Lung (tissue), 12 donors: ENCODE measurements around the gene EHMT1. TPM values are rescaled to one million over a fixed set of nuclear protein-coding genes. Genes with fewer than 3 reads are reported as not detected.

Experiments used
- ATAC-seq: fragments of 200-7000 bp; cut with Tn5 transposase; one replicate; pipeline ENCODE4 v1.9.1; 2020; ENCODE audit warnings: moderate number of reproducible peaks; ENCODE audit not compliant: insufficient read depth, low FRiP score
- DNase-seq, 3 donors: peaks; one replicate each; pipeline ENCODE4 v3.0.0-alpha.2; 2013 to 2017
- H3K27ac ChIP-seq, 2 donors: one replicate each; pipeline ENCODE4 v1.5.1; 2013; ENCODE audit warnings: mild to moderate bottlenecking in 2 of 2, moderate library complexity in 2 of 2, control low read depth in 1 of 2, inconsistent platforms in 1 of 2, low read depth in 1 of 2, low read length in 1 of 2
- H3K27me3 ChIP-seq, 3 donors: one replicate each; pipeline ENCODE4 v1.5.1; 2013; ENCODE audit warnings: low read length in 2 of 3; ENCODE audit not compliant: control insufficient read depth in 3 of 3, insufficient read depth in 3 of 3
- H3K36me3 ChIP-seq, 4 donors: one replicate each; pipeline ENCODE4 v1.5.1; 2013; ENCODE audit warnings: low read length in 4 of 4, mild to moderate bottlenecking in 1 of 4, moderate library complexity in 1 of 4; ENCODE audit not compliant: control insufficient read depth in 4 of 4, insufficient read depth in 4 of 4
- H3K4me1 ChIP-seq, 5 donors: one replicate each; pipeline ENCODE4 v1.5.1; 2013; ENCODE audit warnings: low read length in 5 of 5, mild to moderate bottlenecking in 2 of 5, moderate library complexity in 1 of 5; ENCODE audit not compliant: control insufficient read depth in 5 of 5, insufficient read depth in 5 of 5
- H3K4me3 ChIP-seq: one replicate; pipeline ENCODE4 v1.5.1; 2013; ENCODE audit warnings: mild to moderate bottlenecking, control low read depth, moderate library complexity
- H3K9ac ChIP-seq, 2 donors: one replicate each; pipeline ENCODE4 v1.5.1; 2013; ENCODE audit warnings: low read length in 2 of 2, control low read depth in 1 of 2; ENCODE audit not compliant: insufficient read depth in 1 of 2
- H3K9me3 ChIP-seq, 4 donors: one replicate each; pipeline ENCODE4 v1.5.1; 2013; ENCODE audit warnings: low read length in 3 of 4, mild to moderate bottlenecking in 1 of 4, moderate library complexity in 1 of 4; ENCODE audit not compliant: control insufficient read depth in 4 of 4, insufficient read depth in 3 of 4
- WGBS, 2 donors: extraction: QIAGEN DNeasy Blood & Tissue Kit; methylation state at CpG; one replicate each; pipeline ENCODE4 v1.1.7; 2013; 5-methylcytosine and 5-hydroxymethylcytosine counted together
- polyA plus RNA-seq, 2 donors: library from polyadenylated mRNA; stranded (reverse); fragments of 200-250 nt; gene quantifications; one replicate each; pipeline ENCODE4 v1.2.1, GENCODE V29; 2013
- total RNA-seq, 2 donors: library from RNA; depleted of rRNA in 1 of 2; stranded (reverse); fragments of >200 nt in 1 of 2; gene quantifications; one replicate each; pipeline ENCODE4 v1.2.1, GENCODE V29; 2014 to 2021
- TF ChIP-seq, protein P1 (sequence below): IDR thresholded peaks from 2 replicates; pipeline ENCODE4 v1.5.1; 2012; ENCODE audit warnings: mild to moderate bottlenecking; ENCODE audit errors: control extremely low read depth, extremely low read depth
- donor health status: control.
- donor health status: control.
- donor health status: Bipolar disorder and iron deficiency.
- donor health status: healthy.
- donor health status: DM: yes; HTN: yes; CAD: no.

The EHMT1 gene
- total and polyA plus RNA-seq, 4 donors = 32.2 to 91.5 (median 58.1) TPM

DNA sequence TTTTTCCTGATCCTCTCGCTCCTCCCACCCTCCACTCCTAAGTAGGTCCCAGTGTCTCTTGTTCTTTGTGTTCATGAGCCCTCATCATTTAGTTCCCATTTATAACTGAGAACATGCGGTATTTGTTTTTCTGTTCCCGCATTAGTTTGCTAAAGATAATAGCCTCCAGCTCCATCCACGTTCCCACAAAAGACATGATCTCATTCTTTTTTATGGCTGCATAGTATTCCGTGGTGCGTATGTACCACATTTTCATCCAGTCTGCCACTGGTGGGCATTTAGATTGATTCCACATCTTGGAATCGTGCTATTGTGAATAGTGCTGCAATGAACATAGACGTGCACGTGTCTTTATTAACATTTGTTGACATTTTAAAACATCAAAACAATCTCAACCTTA lies 224.6 kb downstream of the EHMT1 start:
- ATAC-seq = no peak
- Histone ChIP-seq H3K36me3 (no peaks in the 10 kb centered on the region), H3K27ac (no peak overlapping the region), H3K4me3 (no peak overlapping the region), H3K27me3 (no peaks in the 10 kb centered on the region), H3K9me3 (no peaks in the 10 kb centered on the region), H3K9ac (no peak overlapping the region), H3K4me1 (no peaks in the 10 kb centered on the region)
- no peak for DNase-seq
- 92 to 96% methylated on average over 9 of the region's 9 CpGs for WGBS, 2 donors
- TF ChIP-seq, protein P1, sequence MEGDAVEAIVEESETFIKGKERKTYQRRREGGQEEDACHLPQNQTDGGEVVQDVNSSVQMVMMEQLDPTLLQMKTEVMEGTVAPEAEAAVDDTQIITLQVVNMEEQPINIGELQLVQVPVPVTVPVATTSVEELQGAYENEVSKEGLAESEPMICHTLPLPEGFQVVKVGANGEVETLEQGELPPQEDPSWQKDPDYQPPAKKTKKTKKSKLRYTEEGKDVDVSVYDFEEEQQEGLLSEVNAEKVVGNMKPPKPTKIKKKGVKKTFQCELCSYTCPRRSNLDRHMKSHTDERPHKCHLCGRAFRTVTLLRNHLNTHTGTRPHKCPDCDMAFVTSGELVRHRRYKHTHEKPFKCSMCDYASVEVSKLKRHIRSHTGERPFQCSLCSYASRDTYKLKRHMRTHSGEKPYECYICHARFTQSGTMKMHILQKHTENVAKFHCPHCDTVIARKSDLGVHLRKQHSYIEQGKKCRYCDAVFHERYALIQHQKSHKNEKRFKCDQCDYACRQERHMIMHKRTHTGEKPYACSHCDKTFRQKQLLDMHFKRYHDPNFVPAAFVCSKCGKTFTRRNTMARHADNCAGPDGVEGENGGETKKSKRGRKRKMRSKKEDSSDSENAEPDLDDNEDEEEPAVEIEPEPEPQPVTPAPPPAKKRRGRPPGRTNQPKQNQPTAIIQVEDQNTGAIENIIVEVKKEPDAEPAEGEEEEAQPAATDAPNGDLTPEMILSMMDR = no peak

DNA sequence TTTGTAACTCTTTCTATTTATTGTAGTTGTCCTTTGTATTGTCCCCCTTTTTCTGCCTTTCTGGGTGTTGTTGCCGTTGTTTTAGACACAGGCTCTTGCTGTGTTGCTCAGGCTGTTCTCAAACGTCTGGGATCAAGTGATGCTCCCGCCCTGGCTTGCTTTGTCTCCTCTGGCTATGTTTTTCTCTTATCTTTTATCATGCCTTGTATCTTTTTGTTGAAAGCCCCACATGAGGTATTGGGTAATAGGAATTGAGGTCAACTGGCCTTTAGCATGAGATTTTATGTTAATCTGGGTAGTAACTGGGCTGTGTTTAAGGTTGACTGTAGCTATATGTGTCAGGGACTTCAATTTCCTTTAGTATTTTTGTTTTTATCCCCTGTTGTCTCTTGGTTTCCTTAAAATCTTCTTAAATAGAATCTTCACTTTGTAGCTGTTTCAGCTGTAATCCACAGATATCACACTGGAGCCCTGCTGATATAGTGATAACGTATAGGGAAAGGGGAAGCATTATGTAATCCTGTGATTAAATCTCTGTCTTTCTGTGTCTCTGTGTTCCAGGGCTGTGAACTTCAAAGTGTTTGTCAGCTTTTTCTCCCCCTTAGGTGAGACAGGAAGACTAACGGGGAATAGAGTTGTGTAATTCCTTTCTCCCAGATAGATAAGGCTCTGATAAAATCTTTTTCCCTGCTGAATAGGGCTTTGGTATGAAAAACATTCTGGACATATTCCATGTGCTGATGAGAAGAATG lies 232.9 kb downstream of the EHMT1 start:
- TF ChIP-seq, protein P1 = no peak
- Histone ChIP-seq H3K9ac (no peak overlapping the region), H3K36me3 (no peaks in the 10 kb centered on the region), H3K27me3 (no peaks in the 10 kb centered on the region), H3K4me3 (no peak overlapping the region), H3K9me3 (peaks cover 0 to 14% (median 6%) of the 10 kb centered on the region in 4 donors), H3K4me1 (no peaks in the 10 kb centered on the region), H3K27ac (no peak overlapping the region)
- DNase-seq (no peak), ATAC-seq (no peak)
- 45 to 55% methylated on average over 5 of the region's 5 CpGs for WGBS, 2 donors

DNA sequence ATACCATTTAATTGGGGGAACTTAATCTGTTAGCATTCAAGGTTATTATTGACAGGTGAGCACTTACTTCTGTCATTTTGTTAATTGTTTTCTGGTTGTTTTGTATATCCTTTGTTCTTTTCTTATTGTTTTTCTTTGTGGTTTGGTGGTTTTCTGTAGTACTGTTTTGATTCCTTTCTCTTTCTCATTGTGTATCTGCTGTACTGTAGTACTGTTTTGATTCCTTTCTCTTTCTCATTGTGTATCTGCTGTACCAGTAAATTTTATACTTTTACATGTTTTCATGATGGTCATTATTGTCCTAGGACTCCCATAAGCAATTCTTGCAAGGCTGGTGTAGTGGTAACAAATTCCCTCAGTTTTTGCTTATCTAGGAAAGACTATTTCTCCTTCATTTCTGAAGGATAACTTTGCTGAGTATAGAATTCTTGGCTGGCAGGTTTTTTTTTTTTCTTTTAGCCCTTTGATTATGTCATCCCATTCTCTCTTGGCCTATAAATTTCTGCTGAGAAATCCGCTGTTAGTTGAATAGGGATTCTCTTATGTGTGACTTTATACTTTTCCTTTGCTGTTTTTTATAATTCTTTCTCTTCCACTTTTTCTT lies 234.7 kb downstream of the EHMT1 start:
- Histone ChIP-seq H3K27ac (no peak overlapping the region), H3K36me3 (no peaks in the 10 kb centered on the region), H3K27me3 (no peaks in the 10 kb centered on the region), H3K9me3 (peaks cover 0 to 16% (median 7%) of the 10 kb centered on the region in 4 donors), H3K4me1 (no peaks in the 10 kb centered on the region), H3K9ac (no peak overlapping the region), H3K4me3 (no peak overlapping the region)
- 94 to 95% methylated on average over 1 of the region's 1 CpG for WGBS, 2 donors
- no peak for ATAC-seq
- DNase-seq = no peak
- TF ChIP-seq, protein P1 = no peak
